ENCODE data around the gene ABCD1.

The ABCD1 gene

GRCh38 chrX:153762626-153763173, 38.0 kb downstream of the ABCD1 start:
- DNase-seq (ENCODE audit: low read depth, low spot score) = no peak

DNA sequence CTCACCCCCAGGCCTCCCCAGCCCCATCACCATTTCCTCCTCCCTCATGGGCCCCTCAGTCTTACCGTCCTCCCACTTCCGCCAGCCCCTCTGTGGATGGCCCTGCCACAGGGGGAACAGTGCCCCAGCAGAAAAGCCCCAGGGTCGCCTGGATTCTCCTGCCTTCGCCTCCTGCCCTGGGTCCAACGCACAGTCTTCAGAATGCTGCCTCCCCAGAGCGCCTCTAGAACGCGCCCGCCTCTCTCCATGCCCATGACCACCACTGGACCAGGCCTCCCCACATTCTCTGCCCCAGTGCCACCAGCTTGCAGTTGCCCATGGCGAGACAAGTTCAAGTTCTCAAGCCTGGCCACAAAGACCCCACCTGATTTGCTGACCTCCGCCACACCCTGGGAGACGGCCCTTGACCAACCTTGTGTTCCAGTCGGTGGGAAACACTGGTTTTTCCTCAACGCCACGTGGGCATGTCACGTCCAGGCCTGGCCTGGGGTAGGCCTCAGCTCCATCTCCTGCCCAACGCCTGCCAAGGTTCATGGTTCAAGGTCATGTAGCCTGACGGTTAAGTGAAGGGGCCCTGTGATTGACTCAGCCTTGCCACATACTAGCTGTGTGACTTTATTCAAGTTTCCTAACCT, 38.8 kb downstream of the ABCD1 start:
- DNase-seq (ENCODE audit: low read depth, low spot score) = no peak

DNA sequence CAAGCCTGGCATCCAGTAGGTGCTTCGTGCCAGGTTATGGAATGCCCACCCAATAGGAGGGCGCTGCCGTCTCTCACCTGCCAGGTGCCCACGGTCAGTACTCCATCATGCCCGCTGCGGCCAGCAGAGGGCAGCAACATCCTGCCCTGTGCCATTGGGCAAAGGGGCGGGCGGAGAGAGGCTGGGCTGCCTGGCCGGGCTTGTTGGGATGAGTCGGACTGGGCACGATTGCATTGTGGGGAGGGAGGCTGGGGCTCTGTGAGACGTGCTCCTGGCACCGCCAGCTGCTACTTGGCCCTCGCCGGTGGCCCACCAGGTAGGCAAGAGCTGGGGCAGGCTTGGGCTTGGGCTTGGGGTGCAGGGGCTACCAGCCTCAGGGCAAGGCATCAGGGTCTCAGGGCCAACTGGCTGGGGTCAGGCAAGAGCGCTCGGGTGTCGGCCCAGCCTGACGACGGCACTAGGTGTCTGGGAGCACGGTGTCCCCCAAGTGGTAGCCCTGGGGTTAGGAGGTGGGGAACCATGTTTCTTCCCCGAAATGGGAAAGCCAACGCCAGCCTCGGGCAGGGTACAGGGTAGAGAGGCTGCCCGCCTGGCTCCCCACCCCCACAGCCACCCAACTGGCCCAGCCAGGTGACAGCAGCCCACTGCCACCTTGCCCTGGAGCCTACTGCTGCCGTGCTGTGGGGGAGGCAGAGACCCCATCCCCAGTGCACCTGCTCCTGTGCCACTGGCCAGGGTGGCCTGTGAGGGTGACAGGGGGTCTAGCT, 39.5 kb downstream of the ABCD1 start, which contains the start of gene PLXNB3:
Gene PLXNB3 (plus strand): TSS at position 261 of the 767 bp plus-strand sequence. CDS start 1,287 bp downstream, outside the sequence.
- DNase-seq (ENCODE audit: low read depth, low spot score) = peak; percentile 32

DNA sequence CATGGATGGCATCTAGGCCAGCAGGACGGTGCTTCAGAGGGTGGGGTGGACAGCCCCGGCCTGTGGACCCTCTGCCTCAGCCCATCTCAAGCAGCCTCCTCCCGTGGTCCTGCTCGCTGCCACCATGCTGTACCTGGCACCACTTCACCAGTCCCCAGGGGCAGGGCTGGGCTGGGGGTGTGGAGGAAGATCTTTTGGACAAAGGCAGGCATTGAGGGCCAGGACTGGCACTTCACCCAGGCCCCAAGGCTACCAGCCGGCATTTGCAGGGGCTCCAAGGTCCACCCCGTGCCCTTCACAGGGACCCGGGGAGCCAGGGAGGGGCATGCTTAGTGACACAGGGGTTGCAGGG, 40.1 kb downstream of the ABCD1 start:
- no peak for DNase-seq (ENCODE audit: low read depth, low spot score)

DNA sequence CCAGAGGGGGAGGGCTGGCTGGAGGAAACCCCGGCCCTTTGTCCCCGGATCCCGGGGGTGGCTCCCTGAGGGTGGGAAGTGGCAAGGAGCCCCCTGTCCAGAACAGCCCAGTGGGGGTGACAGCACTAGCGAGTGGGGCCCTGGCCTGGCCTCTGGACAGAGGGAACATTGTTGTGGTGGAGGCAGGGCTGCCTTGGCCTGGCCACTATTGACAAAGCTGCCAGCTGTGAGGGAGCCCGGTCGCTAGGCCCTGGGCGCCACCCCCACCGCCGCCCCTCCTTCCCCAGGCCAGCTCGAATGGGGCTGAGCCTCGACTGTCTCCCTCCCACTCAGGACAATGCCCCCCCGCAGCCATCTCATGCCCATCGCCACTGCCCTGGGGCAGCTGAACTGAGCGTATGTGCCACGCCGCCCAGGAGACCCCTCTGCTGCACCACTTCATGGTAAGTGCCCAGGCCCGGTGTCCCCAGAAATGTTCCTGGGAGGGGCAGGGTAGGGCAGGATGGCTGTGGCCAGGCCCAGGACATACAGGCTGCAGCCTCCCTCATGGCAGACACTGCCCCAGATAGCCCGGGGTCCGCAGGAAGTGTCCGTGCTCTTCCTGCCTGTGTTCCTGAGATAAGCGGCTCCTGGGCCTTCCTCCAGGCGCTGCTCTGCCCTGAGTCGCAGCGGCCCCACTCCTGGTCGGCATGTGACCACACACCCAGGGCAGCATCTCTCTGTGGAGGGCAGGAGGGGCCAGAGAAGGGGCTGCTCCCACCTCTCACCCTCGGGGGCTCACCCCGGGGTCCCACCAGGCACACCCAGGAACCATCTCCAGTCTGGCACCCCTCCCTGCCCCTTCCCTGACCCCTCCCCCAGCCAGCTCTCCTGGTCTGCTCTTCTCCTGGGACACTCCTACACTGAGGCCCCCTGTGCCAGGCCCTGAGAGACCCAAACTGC, 40.8 kb downstream of the ABCD1 start:
- DNase-seq (ENCODE audit: low read depth, low spot score) = no peak

GRCh38 chrX:153766098-153766817, 41.6 kb downstream of the ABCD1 start:
- peak; percentile 17 for DNase-seq (ENCODE audit: low read depth, low spot score)

DNA sequence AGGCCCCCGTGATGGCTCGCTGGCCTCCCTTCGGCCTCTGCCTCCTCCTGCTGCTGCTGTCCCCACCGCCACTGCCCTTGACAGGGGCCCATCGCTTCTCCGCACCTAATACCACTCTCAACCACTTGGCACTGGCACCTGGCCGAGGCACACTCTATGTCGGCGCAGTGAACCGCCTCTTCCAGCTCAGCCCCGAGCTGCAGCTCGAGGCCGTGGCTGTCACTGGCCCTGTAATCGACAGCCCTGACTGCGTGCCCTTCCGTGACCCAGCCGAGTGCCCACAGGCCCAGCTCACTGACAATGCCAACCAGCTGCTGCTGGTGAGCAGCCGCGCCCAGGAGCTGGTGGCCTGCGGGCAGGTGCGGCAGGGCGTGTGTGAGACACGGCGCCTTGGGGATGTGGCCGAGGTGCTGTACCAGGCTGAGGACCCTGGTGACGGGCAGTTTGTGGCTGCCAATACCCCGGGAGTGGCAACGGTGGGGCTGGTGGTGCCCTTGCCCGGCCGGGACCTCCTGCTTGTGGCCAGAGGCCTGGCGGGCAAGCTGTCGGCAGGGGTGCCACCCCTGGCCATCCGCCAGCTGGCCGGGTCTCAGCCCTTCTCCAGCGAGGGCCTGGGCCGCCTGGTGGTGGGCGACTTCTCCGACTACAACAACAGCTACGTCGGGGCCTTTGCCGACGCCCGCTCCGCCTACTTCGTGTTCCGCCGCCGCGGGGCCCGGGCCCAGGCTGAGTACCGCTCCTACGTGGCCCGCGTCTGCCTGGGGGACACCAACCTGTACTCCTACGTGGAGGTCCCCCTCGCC, 42.4 kb downstream of the ABCD1 start:
- no peak for DNase-seq (ENCODE audit: low read depth, low spot score)

DNA sequence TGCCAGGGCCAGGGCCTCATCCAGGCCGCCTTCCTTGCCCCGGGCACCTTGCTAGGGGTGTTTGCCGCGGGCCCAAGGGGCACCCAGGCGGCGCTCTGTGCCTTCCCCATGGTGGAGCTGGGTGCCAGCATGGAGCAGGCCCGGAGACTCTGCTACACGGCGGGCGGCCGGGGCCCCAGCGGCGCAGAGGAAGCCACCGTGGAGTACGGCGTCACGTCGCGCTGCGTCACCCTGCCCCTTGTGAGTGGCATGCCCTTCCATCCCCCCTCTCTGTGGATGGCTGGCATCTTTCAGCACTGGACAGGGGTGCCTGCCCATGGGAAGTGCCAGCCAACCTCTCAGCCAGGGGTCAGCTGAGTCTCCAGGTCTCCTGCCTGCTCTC, 43.0 kb downstream of the ABCD1 start:
- no peak for DNase-seq (ENCODE audit: low read depth, low spot score)

GRCh38 chrX:153768311-153769157, 43.9 kb downstream of the ABCD1 start:
- no peak for DNase-seq (ENCODE audit: low read depth, low spot score)

DNA sequence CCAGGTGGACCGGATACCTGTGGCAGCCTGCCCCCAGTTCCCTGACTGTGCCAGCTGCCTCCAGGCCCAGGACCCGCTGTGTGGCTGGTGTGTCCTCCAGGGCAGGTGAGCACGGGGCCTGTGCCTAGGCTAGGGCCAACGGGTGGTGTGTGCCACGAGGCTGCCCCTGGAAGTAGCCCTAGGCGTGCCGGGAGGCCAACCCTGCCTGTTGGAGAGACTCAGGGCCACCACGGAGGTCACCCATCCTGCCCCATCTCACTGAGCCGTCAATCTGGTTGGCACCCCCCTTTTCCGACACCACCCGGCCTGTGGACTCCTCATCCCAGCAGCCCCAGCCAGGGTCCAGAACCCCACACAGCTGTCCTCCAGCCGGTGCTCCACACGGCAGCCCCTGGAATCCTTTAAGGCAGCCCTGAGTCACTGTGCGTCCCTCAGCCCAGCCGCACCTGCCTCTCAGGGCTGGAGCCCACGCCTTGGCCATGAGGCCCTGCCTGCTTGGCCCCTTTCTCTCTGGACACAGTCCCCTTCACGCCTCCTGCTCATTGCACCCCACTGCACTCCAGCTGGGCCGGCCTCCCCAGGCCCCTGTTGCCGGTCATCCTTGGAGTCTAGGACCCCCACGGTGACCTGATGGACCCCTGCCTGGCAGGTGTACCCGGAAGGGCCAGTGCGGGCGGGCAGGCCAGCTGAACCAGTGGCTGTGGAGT, 44.7 kb downstream of the ABCD1 start:
- DNase-seq (ENCODE audit: low read depth, low spot score) = no peak

DNA sequence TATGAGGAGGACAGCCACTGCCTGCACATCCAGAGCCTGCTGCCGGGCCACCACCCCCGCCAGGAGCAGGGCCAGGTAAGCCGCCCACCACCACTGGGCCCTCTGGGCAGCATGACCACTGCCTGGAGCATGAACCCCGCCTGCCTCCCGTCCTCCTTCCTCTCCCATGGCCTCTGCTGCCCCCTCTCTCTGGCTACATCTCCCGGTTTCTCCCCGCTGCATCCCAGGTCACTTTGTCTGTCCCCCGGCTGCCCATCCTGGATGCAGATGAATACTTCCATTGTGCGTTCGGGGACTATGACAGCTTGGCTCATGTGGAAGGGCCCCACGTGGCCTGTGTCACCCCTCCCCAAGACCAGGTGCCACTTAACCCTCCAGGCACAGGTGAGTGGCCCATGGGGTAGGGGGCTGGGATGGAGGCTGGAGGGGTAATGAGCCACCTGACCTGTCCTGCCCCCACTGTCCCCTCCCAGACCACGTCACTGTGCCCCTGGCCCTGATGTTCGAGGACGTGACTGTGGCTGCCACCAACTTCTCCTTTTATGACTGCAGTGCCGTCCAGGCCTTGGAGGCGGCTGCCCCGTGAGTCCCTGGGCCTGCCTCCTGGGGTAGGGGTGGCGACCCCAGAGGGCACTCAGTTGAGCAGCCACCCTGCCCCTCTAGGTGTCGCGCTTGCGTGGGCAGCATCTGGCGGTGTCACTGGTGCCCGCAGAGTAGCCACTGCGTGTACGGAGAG, 45.4 kb downstream of the ABCD1 start:
- no peak for DNase-seq (ENCODE audit: low read depth, low spot score)

GRCh38 chrX:153770601-153771414, 46.2 kb downstream of the ABCD1 start:
- DNase-seq (ENCODE audit: low read depth, low spot score) = no peak

GRCh38 chrX:153771415-153772315, 47.0 kb downstream of the ABCD1 start:
- DNase-seq (ENCODE audit: low read depth, low spot score) = no peak

DNA sequence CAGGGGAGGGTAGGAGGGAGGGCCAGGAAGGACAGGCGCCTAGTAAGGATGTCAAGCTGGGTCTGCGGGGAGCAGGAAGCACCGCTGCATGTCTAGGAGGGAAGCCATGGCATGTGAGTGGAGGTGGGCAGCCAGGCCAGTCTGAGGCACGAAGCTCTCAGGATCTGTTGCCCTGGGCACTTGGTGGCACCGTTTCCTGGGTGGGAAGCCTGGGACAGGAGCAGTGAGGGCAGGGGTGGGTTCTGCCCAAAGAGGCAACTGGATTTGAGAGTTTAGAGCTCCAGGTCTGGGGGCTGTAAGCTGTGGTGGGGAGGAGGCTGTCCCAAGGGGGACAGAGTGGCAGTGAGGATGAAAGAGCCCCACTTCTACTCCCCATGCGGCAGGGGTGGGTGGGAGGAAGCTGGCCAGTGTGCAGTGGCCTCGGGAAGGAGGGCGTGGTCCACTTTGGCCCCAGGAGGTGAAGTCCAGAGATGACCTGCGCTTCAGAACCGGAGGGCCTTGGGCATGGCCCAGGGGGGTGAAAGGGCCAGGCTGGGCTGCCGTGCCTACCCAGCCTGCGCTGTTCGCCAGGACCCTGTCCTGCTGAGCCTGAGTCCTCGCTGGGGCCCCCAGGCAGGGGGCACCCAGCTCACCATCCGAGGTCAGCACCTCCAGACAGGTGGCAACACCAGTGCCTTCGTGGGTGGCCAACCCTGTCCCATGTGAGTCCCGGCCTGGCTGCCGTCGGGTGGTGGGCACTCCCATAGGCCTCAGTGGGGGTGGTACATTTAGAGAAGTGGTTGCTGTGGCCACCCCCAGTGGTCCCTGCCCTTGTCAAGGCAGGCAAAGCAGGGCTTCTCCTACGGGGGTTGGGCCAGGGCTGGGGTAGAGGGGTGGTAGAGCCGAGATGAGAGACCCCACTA, 47.9 kb downstream of the ABCD1 start:
- no peak for DNase-seq (ENCODE audit: low read depth, low spot score)

DNA sequence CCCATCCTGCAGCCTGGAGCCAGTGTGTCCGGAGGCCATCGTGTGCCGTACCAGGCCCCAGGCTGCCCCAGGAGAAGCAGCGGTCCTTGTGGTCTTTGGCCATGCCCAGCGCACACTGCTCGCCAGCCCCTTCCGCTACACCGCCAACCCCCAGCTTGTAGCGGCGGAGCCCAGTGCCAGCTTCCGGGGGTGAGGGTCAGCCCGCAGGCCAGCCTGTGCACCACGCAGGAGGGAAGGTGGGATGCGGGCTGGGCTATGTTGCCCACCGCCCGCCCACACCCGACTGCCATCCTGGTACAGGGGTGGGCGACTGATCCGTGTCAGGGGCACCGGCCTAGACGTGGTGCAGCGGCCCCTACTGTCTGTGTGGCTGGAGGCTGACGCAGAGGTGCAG, 48.6 kb downstream of the ABCD1 start:
- no peak for DNase-seq (ENCODE audit: low read depth, low spot score)

Data from activated naive CD8-positive, alpha-beta T cell treated with anti-CD3 and anti-CD28 coated beads, Interleukin-2, amount 50 U/mL, for 16 hours (primary cell).